ENCODE data around the gene SERP2. TPM values are rescaled to one million over a fixed set of nuclear protein-coding genes. Genes with fewer than 3 reads are reported as not detected.

The SERP2 gene
- 0.45 and 1.4 TPM in 2 replicates for total RNA-seq

DNA sequence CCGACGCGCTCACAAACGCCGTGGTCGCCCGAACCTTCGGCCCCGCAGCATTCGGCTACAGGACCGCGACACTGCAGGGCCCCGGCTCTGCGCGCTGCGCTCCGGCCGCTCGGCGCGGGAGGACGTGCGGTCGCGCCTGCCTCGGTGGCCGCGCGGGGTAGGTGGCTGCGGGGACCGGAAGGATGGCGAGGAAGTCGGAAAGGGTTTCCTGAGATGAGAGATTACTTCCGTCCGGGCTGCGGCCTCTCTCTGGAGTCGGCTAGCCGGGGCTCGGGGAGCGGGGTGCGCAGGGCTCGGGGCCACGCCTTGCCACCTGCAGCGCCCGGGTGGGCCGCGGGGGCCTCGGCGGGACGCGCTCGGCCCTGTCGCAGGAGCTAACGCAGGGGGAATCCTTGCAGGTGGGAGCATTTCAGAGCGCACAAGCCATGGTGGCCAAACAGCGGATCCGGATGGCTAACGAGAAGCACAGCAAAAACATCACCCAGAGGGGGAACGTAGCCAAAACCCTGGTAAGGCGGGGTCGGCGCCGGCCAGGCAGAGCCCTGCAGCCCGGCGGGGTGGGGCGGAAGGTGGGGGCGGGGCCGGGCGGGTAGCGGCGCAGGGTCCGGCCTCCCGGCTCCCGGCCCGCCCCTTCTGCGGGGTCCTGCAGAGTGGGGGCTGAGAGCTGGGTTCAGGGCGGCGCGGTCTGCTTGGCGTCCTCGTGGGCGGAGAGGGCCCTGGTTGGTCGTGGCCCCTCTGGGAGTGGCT is at the start of gene SERP2:
TSS of gene SERP2 (plus strand) at position 224 of the 747 bp plus-strand sequence. CDS start at position 426, 202 bp downstream.

Other genes with a start within 250 kb of the SERP2 start
- gene TSC22D1, start 202.5 kb downstream of the SERP2 start, total RNA-seq: 52.5 and 61.6 TPM in 2 replicates